HG03558 (cell line): ENCODE measurements around the gene IL31RA.

ENCODE experiments used
- ATAC-seq: cut with Tn5 transposase; IDR thresholded peaks from one replicate; pipeline ENCODE4 v1.9.1; 2021; ENCODE audit warnings: moderate number of reproducible peaks; ENCODE audit not compliant: unreplicated experiment; ENCODE audit errors: extremely low read depth

The IL31RA gene

GRCh38 chr5:55965525-55965924 is 114.4 kb downstream of the IL31RA start:
- no peak for ATAC-seq

DNA sequence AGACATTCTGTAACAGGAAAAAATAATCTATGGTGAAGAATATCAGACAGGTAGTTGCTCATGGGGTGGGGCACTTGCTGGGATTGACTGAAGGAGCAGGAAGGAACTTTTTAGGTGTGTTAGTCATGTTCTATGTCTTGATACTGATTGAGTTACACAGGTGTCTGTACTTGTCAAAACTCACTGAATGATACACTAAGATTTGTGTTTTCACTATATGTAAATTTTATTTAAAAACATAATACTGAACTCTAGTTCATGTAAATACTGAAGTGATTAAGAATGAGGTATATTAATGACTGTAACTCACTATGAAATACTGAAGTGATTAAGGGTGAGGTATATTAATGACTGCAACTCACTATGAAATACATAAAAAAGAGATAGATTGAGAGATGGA is 115.1 kb downstream of the IL31RA start:
- ATAC-seq: no peak

DNA sequence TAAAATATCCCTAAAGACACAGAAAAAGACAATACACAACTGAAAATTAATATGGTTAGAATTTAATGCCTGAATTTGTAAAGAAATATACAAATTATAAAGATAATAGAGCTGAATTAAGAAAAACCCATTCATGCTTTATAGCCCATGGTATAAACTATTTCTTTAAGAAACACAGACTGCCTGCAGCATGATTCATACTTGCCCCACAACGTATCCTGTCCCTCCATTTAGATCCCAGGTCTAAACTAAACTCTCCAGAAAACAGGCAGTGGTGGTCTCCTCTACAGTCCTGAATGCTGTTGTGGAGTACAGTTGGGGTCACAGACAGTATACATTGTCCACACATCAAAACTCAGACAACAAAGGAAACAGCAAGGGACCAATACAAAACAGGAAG is 118.8 kb downstream of the IL31RA start:
- ATAC-seq: no peak
